NB4 (cell line): Measurements from ENCODE around the gene ARFGEF2.
"Not testable (repeated sequence)": the region's sequence is repeated elsewhere in the genome, so short reads cannot be mapped to it uniquely, and the experiment has no call there.

Experiments
- DNase-seq: peaks from one replicate; pipeline ENCODE4 v3.0.0; 2010; ENCODE audit warnings: low read depth
- H3K4me3 ChIP-seq: one replicate; pipeline ENCODE4 v1.5.1; 2011; ENCODE audit warnings: mild to moderate bottlenecking, low read depth, low read length, moderate library complexity
- CTCF ChIP-seq: IDR thresholded peaks from one replicate; pipeline ENCODE4 v1.5.1; 2012; ENCODE audit warnings: low read depth, low read length
- MAX ChIP-seq: IDR thresholded peaks from 2 replicates; pipeline ENCODE4 v1.6.1; 2011; ENCODE audit warnings: low read depth, low read length
- MYC ChIP-seq: IDR thresholded peaks from 2 replicates; pipeline ENCODE4 v1.6.1; 2011; ENCODE audit warnings: low read depth, low read length
- POLR2A ChIP-seq: IDR thresholded peaks from 2 replicates; pipeline ENCODE4 v1.6.1; 2011; ENCODE audit warnings: mild to moderate bottlenecking; ENCODE audit not compliant: insufficient read length; ENCODE audit errors: extremely low read depth

The ARFGEF2 gene

GRCh38 chr20:48879612-48880245 lies 41.8 kb upstream of the ARFGEF2 start:
- H3K4me3 ChIP-seq: no peak overlapping the region
- DNase-seq: no peak
- TF ChIP-seq CTCF (no peak), POLR2A (no peak), MAX (no peak), MYC (no peak)

DNA sequence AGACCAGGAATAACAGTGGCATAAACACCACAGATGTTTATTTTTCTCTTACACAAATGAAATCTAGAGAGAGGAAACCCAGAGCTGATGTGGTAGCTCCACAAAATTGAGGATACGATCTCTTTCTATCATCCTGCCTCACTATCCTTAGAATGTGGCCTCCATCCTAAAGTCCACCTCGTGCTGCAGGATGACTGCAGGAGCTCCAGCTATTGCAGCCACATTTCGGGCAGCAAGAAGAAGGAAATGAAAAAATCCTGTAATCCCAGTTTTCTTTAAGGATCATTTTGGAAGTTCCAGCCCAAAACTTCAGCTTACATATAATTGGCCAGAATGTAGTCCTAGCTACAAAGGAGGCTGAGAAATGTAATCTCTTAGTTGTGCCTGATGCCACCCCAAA lies 41.2 kb upstream of the ARFGEF2 start:
- H3K4me3 ChIP-seq: no peak overlapping the region
- no peak for DNase-seq
- no peak for TF ChIP-seq MYC
- no peak for TF ChIP-seq MAX
- TF ChIP-seq CTCF: no peak
- TF ChIP-seq POLR2A: no peak

DNA sequence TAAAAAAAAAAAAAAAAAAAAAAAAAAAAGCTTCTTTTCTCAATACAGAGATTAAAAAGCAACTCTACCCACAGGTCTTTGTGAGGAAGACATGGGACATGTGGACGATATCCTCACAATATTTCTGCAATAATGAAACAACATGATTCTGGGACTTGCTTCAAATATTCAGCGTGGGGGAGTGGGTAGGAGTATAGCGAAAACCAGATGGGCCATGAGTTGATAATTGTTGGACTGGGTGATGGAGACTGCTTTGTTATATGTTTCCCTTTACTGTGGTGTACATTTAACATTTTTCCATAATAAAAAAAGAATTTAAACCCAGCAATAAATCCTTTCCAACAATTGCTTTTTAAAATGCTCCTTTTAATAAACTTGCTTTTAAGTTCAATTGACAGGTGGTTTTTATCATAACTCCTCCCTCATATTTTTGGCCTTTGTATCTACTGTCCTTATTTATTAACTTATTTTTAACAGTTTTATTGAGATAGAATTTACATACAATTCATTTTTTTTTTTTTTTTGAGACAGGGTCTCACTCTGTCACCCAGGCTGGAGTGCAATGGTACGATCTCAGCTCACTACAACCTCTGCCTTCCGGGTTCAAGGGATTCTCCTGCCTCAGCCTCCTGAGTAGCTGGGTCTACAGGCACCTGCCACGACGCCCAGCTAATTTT lies 40.4 kb upstream of the ARFGEF2 start:
- DNase-seq: no peak
- TF ChIP-seq POLR2A (no peak), CTCF (no peak), MYC (no peak), MAX (no peak)
- no peak overlapping the region for H3K4me3 ChIP-seq

DNA sequence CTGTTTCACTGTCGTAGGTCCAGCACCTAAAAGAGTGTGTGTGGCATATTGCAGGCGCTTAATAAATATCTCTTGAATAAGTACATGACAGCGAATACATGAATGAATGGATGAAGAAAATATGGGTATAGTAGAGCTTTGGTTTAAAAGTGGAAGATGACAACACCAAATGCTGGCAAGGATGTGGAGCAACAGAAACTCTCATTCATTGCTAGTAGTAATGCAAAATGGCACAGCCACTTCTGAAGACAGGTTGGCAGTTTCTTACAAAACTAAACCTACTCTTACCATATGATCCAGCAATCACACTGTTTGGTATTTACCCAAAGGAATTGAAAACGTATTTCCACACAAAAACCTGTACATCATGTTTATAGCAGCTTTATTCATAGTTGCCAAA lies 36.3 kb upstream of the ARFGEF2 start:
- no peak overlapping the region for H3K4me3 ChIP-seq
- no peak for DNase-seq
- no peak for TF ChIP-seq CTCF

DNA sequence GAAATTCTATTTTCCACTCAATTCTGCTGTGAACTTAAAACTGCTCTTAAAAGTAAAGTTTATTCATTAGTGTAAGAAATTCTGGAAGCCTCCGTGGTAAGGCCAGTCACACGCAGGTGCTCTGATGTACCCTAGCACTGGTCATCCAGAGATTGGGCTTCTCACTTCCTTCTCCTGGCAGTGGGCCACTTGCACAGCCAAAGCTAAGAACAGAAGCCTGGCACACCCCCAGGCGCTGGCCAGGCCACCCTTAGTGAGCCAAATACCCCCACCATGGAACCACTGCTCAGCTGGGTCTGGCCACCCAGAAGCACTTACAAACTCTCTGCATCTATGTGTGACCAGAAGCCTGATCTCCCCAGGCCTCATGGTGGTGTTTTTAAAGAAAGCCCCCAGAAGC lies 35.3 kb upstream of the ARFGEF2 start:
- H3K4me3 ChIP-seq: no peak overlapping the region
- TF ChIP-seq MYC (no peak), CTCF (no peak), POLR2A (no peak), MAX (no peak)
- no peak for DNase-seq

- no peak overlapping the region for H3K4me3 ChIP-seq
- TF ChIP-seq MYC: no peak
- TF ChIP-seq POLR2A: no peak
- DNase-seq: no peak
These were observed 34.7 kb upstream of the ARFGEF2 start for GRCh38 chr20:48886811-48887210.

DNA sequence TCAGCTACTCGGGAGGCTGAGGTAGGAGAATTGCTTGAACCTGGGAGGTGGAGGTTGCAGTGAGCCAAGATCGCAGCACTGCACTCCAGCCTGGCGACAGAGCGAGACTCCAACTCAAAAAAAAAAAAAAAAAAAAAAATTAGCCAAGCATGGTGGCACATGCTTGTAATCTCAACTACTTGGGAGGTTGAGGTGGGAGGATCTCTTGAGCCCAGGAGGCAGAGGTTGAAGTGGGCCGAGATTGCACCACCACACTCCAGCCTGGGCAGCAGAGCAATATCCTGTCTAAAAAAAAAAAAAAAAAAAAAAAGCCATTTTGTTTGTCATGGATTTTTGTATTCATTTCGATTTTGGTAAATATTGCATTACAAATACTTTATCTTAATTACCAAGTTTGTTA lies 33.0 kb upstream of the ARFGEF2 start:
- peak; percentile 53 for DNase-seq
- H3K4me3 ChIP-seq: not testable (repeated sequence)
